PC-9 (cell line): ENCODE data around the gene DMGDH. TPM values are rescaled to one million over a fixed set of nuclear protein-coding genes. Genes with fewer than 3 reads are reported as not detected.

ENCODE experiments used
- BruUV-seq: library from RNA; stranded (reverse); fragments of 400-500 nt; replicated peaks from 2 replicates; lab custom pipeline; 2021; lab: Mats Ljungman, UMichigan
- CTCF ChIA-PET: fragments of 300-600 bp; sonication (Branson Sonifier 250); formaldehyde crosslinking; loops from one replicate; lab custom pipeline; 2022; ENCODE audit warnings: antibody characterized with exemption; lab: Charles Lee
- POLR2A ChIA-PET: fragments of 300-600 bp; sonication (Branson Sonifier 250); formaldehyde crosslinking; loops from one replicate; lab custom pipeline; 2022; ENCODE audit warnings: antibody characterized with exemption; ENCODE audit not compliant: unreplicated experiment; lab: Charles Lee
- DNase-seq, 2 experiments: peaks; one replicate each; pipeline versions ENCODE4 v3.0.0 to v3.0.0-alpha.2; 2015 to 2022; ENCODE audit warnings: mixed read lengths in 1 of 2
- H2AFZ ChIP-seq: fragments of 200-600 bp; sonication (generic); 2 replicates; pipeline ENCODE4 v1.8.1; 2017; ENCODE audit warnings: antibody characterized with exemption
- H3F3A ChIP-seq: fragments of 200-600 bp; sonication (generic); 2 replicates; pipeline ENCODE4 v1.8.1; 2017; ENCODE audit warnings: antibody characterized with exemption, mild to moderate bottlenecking, low read depth; ENCODE audit not compliant: insufficient read depth
- H3K27ac ChIP-seq: fragments of 200-600 bp; sonication (generic); 2 replicates; pipeline ENCODE4 v1.6.1; 2016; ENCODE audit warnings: mixed run types
- H3K27me3 ChIP-seq: fragments of 200-600 bp; sonication (generic); 2 replicates; pipeline ENCODE4 v1.6.1; 2016; ENCODE audit warnings: low read depth, mixed run types; ENCODE audit not compliant: insufficient read depth
- H3K36me3 ChIP-seq: fragments of 200-600 bp; sonication (generic); 2 replicates; pipeline ENCODE4 v1.6.1; 2016; ENCODE audit warnings: low read depth, mixed run types
- H3K4me1 ChIP-seq: fragments of 200-600 bp; sonication (generic); replicated peaks from 2 replicates; pipeline ENCODE4 v1.6.1; 2016; ENCODE audit warnings: mixed run types; ENCODE audit not compliant: insufficient read depth
- H3K4me2 ChIP-seq: fragments of 200-600 bp; sonication (generic); 2 replicates; pipeline ENCODE4 v1.6.1; 2017; ENCODE audit warnings: mixed run types
- H3K4me3 ChIP-seq: fragments of 200-600 bp; sonication (generic); 2 replicates; pipeline ENCODE4 v1.6.1; 2016; ENCODE audit warnings: mixed run types
- H3K79me2 ChIP-seq: fragments of 200-600 bp; sonication (generic); 2 replicates; pipeline ENCODE4 v1.6.1; 2017; ENCODE audit warnings: low read depth, mixed run types
- H3K9me2 ChIP-seq: fragments of 200-600 bp; sonication (generic); 2 replicates; pipeline ENCODE4 v1.8.1; 2017; ENCODE audit warnings: mild to moderate bottlenecking; ENCODE audit not compliant: insufficient read depth
- H3K9me3 ChIP-seq: fragments of 200-600 bp; sonication (generic); 2 replicates; pipeline ENCODE4 v1.8.1; 2016; ENCODE audit warnings: low read depth; ENCODE audit not compliant: insufficient read depth
- H4K20me1 ChIP-seq: fragments of 200-600 bp; sonication (generic); 2 replicates; pipeline ENCODE4 v1.8.1; 2017; ENCODE audit not compliant: insufficient read depth
- EZH2 ChIP-seq: fragments of 200-600 bp; sonication (generic); IDR thresholded peaks from 2 replicates; pipeline ENCODE4 v1.8.0; 2017; ENCODE audit warnings: antibody characterized with exemption, low read depth
- intact Hi-C: fragments of 100-400 bp; cut with micrococcal nuclease; formaldehyde crosslinking; loops from one replicate; pipeline ENCODE4 v1.10.0; 2022; ENCODE audit not compliant: unreplicated experiment
- total RNA-seq: library from RNA; stranded (reverse); gene quantifications from 2 replicates; pipeline ENCODE4 v1.2.3, GENCODE V29; 2021
- TF ChIP-seq, protein P1 (sequence below): fragments of 200-600 bp; sonication (generic); conservative IDR thresholded peaks from 2 replicates; pipeline ENCODE4 v1.6.1; 2017; ENCODE audit warnings: mixed run types, antibody characterized with exemption, mild to moderate bottlenecking, moderate library complexity

DMGDH gene
- total RNA-seq, 1 experiment from 2014 or later, result 8.1 TPM

- Histone ChIP-seq H4K20me1 (no peaks in the 10 kb centered on the region), H3K27ac (no peak overlapping the region), H3K27me3 (no peaks in the 10 kb centered on the region), H3K79me2 (no peaks in the 10 kb centered on the region), H3K36me3 (no peaks in the 10 kb centered on the region), H3K9me2 (no peaks in the 10 kb centered on the region; the same call in 1 of the 2 replicates), H3K4me3 (no peak overlapping the region), H3K9me3 (no peaks in the 10 kb centered on the region), H3F3A (no peaks in the 10 kb centered on the region), H2AFZ (no peak overlapping the region), H3K4me2 (no peak overlapping the region), H3K4me1 (no peaks in the 10 kb centered on the region)
- DNase-seq, result no peak
- intact Hi-C loops, result no loop called here
- CTCF ChIA-PET, result no interaction called here
- POLR2A ChIA-PET, result no interaction called here
- no TSS peak for BruUV-seq
- TF ChIP-seq, protein P1, sequence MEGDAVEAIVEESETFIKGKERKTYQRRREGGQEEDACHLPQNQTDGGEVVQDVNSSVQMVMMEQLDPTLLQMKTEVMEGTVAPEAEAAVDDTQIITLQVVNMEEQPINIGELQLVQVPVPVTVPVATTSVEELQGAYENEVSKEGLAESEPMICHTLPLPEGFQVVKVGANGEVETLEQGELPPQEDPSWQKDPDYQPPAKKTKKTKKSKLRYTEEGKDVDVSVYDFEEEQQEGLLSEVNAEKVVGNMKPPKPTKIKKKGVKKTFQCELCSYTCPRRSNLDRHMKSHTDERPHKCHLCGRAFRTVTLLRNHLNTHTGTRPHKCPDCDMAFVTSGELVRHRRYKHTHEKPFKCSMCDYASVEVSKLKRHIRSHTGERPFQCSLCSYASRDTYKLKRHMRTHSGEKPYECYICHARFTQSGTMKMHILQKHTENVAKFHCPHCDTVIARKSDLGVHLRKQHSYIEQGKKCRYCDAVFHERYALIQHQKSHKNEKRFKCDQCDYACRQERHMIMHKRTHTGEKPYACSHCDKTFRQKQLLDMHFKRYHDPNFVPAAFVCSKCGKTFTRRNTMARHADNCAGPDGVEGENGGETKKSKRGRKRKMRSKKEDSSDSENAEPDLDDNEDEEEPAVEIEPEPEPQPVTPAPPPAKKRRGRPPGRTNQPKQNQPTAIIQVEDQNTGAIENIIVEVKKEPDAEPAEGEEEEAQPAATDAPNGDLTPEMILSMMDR, result no peak
- TF ChIP-seq EZH2, result no peak
Observed at GRCh38 chr5:78997090-78997489, 72.4 kb downstream of the DMGDH start.

DNA sequence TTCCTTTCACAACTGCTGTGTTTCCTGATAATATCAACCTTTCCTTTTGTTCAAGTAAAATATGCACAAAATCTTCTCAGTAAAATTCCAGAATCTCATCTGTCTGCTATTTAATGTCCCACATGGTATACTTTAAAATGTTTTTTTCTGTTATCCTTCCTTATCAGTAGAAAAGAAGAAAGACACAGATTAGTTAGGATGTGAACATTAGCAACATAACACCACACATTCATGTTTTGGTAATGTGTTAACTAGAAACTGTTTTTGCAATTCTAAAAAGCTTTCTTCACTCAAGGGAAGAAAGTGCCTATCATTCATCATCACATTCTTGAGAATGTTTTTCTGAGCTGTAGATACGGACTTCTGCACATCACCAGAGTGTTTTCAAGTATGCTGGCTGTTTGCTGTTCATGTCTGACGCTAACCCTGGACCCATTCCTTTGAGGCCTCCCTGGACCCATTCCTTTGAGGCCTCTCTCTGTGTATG is 73.9 kb downstream of the DMGDH start:
- no peak overlapping the region for H3K4me3 ChIP-seq
- DNase-seq, result no peak
- no TSS peak for BruUV-seq
- no peaks in the 10 kb centered on the region for H3K79me2 ChIP-seq
- TF ChIP-seq, protein P1, result no peak
- no peak for TF ChIP-seq EZH2
- no peaks in the 10 kb centered on the region for H3K36me3 ChIP-seq
- POLR2A ChIA-PET, result interaction anchor here (0.5 kb wide), 1 partner anchor 1657 kb away, joined by 5 read pairs; no protein-coding TSS in a partner anchor
- H3K27ac ChIP-seq, result no peak overlapping the region
- no peaks in the 10 kb centered on the region; the same call in 1 of the 2 replicates for H3K9me2 ChIP-seq
- no peaks in the 10 kb centered on the region for H3K4me1 ChIP-seq
- no peak overlapping the region for H3K4me2 ChIP-seq
- CTCF ChIA-PET, result no interaction called here
- intact Hi-C loops, result no loop called here
- no peaks in the 10 kb centered on the region for H3K27me3 ChIP-seq
- H4K20me1 ChIP-seq, result no peaks in the 10 kb centered on the region
- H2AFZ ChIP-seq, result no peak overlapping the region
- no peaks in the 10 kb centered on the region for H3F3A ChIP-seq
- H3K9me3 ChIP-seq, result no peaks in the 10 kb centered on the region

DNA sequence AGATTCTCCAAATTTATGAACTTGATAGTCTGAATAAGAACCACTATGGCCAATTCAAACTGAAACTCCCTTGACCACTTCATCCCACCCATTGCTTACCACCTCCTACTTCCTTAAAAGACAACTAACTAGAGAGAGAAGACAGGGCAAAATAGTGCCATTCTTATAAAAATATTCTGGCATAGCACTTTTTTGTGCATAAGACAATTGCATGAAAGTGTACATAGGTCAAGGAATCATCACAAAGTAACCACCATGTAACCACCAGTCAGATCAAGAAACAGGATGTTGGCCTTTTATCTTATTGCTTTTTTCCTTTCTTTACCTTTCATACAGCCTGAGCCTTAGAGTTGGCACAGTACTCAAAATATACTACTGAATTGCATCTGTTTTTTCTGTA is 76.3 kb downstream of the DMGDH start:
- no peaks in the 10 kb centered on the region for H3K4me1 ChIP-seq
- ChIA-PET POLR2A (no interaction called here), CTCF (no interaction called here)
- intact Hi-C loops, result no loop called here
- no peak for TF ChIP-seq EZH2
- TF ChIP-seq, protein P1, result no peak
- H3K9me3 ChIP-seq, result no peaks in the 10 kb centered on the region
- no peak overlapping the region for H2AFZ ChIP-seq
- no peak overlapping the region for H3K4me3 ChIP-seq
- no peak overlapping the region for H3K4me2 ChIP-seq
- BruUV-seq, result no TSS peak
- no peaks in the 10 kb centered on the region for H3F3A ChIP-seq
- H3K27me3 ChIP-seq, result no peaks in the 10 kb centered on the region
- no peaks in the 10 kb centered on the region for H4K20me1 ChIP-seq
- H3K27ac ChIP-seq, result no peak overlapping the region
- H3K36me3 ChIP-seq, result no peaks in the 10 kb centered on the region
- no peak for DNase-seq
- H3K79me2 ChIP-seq, result no peaks in the 10 kb centered on the region
- no peaks in the 10 kb centered on the region; the same call in 1 of the 2 replicates for H3K9me2 ChIP-seq
